Right lobe of liver (tissue), 6 donors: ENCODE data around the gene SMCR8. TPM values are rescaled to one million over a fixed set of nuclear protein-coding genes. Genes with fewer than 3 reads are reported as not detected.
"Not testable (repeated sequence)": the region's sequence is repeated elsewhere in the genome, so short reads cannot be mapped to it uniquely, and the experiment has no call there.

Experiments used
- ATAC-seq, 4 donors: fragments of 200-7000 bp; cut with Tn5 transposase; one replicate each; pipeline ENCODE4 v1.9.1; 2020; ENCODE audit warnings: mild to moderate bottlenecking in 4 of 4, moderate library complexity in 4 of 4
- DNase-seq, 3 donors: peaks; one replicate each; pipeline ENCODE4 v3.0.0-alpha.2; 2020
- H3K27ac ChIP-seq, 3 donors: fragments of 200-600 bp; one replicate each; pipeline ENCODE4 v1.8.0; 2022
- H3K27me3 ChIP-seq, 2 donors: fragments of 200-600 bp; one replicate each; pipeline ENCODE4 v1.8.0; 2022
- H3K36me3 ChIP-seq, 4 donors: fragments of 200-600 bp; sonication (generic) in 1 of 4; one replicate each; pipeline versions ENCODE4 v1.5.1 to v1.8.0; 2017 to 2022; ENCODE audit warnings: control low read depth in 1 of 4
- H3K4me1 ChIP-seq, 4 donors: fragments of 200-600 bp; sonication (generic) in 1 of 4; one replicate each; pipeline versions ENCODE4 v1.5.1 to v1.8.0; 2017 to 2022; ENCODE audit warnings: control low read depth in 1 of 4
- H3K4me3 ChIP-seq, 3 donors: fragments of 200-600 bp; one replicate each; pipeline ENCODE4 v1.8.0; 2022
- H3K9me3 ChIP-seq, 4 donors: fragments of 200-600 bp; sonication (generic) in 1 of 4; one replicate each; pipeline versions ENCODE4 v1.5.1 to v1.8.0; 2017 to 2022; ENCODE audit warnings: control low read depth in 1 of 4
- POLR2A ChIP-seq: fragments of 450-650 bp; IDR thresholded peaks from one replicate; pipeline ENCODE4 v1.6.1; 2017; ENCODE audit warnings: antibody characterized with exemption, mild to moderate bottlenecking
- WGBS: methylation state at CpG from one replicate; pipeline ENCODE4 v1.1.6; 2018; ENCODE audit warnings: low coverage, low lambda C conversion rate; ENCODE audit not compliant: insufficient coverage; ENCODE audit errors: missing lambda C conversion rate; 5-methylcytosine and 5-hydroxymethylcytosine counted together
- intact Hi-C, 2 donors: fragments of 100-400 bp; cut with DNase I; formaldehyde crosslinking; loops; one replicate each; pipeline versions ENCODE4 v1.11.2 to v1.14.1; 2022
- total RNA-seq, 6 experiments: library from RNA; depleted of rRNA in 2 of 6; stranded (reverse); fragments of >200 nt in 2 of 6; fragmentation: NEBNext Ultra II Directional in 3 of 6; extraction: Animal tissue kit (Norgen Biotek cat#: 25700) in 3 of 6; gene quantifications; one replicate each; pipeline versions ENCODE4 v1.1.0 to v1.2.4, GENCODE V29; 2016 to 2023
- TF ChIP-seq, protein P1 (sequence below), 4 donors: fragments of 200-600 bp in 3 of 4; fragments of 450-650 bp in 1 of 4; IDR thresholded peaks; one replicate each; pipeline versions ENCODE4 v1.5.1 to v1.8.0; 2016 to 2022; ENCODE audit warnings: antibody characterized with exemption in 4 of 4, mild to moderate bottlenecking in 2 of 4
- donor health status: DM: no; HTN: yes; CAD: no.
- donor health status: DM: no; HTN: no; CAD: no.
- donor health status: DM: no; HTN: no; CAD: no.
- donor health status: DM: no; HTN: yes; CAD: no.
- donor health status: DM: no; HTN: yes; CAD: no.

SMCR8 gene
- total RNA-seq, 6 experiments from 2014 or later: 4.2 to 7.9 (median 6.4) TPM

DNA sequence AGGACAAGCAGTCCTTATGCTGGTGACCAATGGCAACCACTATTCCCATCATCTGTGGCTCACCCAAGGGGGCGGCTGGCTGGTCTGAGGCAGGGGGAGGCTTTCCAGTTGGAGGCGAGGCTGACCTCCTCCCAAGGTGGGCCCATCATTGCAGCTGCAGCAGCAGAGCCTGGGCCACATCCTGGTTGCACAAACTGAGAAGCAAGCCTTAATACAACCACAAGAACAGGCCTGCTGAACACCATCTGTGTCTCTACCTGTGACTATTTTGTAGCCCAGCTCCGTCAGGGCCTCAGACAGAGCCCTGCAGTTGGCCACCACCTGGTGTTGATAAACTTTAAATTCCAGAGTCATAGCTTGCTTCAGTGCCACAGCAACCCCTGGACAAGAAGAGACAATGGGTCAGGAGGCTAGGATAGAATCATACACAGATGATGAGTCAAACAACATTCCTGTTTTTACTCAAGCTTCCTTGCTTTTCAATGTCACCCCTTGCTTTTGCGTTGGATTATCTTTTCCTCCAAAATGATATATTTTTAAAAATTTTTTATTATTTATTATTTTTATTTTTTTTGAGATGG is 17.9 kb downstream of the SMCR8 start:
- no peak overlapping the region for H3K27ac ChIP-seq
- 92% methylated on average over 2 of the region's 4 CpGs for WGBS
- H3K9me3 ChIP-seq: no peaks in the 10 kb centered on the region
- intact Hi-C loops: no loop called here
- DNase-seq (no peak), ATAC-seq (no peak)
- no peaks in the 10 kb centered on the region for H3K4me1 ChIP-seq
- no peak for TF ChIP-seq POLR2A
- TF ChIP-seq, protein P1, sequence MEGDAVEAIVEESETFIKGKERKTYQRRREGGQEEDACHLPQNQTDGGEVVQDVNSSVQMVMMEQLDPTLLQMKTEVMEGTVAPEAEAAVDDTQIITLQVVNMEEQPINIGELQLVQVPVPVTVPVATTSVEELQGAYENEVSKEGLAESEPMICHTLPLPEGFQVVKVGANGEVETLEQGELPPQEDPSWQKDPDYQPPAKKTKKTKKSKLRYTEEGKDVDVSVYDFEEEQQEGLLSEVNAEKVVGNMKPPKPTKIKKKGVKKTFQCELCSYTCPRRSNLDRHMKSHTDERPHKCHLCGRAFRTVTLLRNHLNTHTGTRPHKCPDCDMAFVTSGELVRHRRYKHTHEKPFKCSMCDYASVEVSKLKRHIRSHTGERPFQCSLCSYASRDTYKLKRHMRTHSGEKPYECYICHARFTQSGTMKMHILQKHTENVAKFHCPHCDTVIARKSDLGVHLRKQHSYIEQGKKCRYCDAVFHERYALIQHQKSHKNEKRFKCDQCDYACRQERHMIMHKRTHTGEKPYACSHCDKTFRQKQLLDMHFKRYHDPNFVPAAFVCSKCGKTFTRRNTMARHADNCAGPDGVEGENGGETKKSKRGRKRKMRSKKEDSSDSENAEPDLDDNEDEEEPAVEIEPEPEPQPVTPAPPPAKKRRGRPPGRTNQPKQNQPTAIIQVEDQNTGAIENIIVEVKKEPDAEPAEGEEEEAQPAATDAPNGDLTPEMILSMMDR (IDR thresholded peaks at IDR 0.05): no peak
- no peaks in the 10 kb centered on the region for H3K27me3 ChIP-seq
- H3K4me3 ChIP-seq: no peak overlapping the region
- peaks cover 9 to 93% (median 54%) of the 10 kb centered on the region in 4 donors for H3K36me3 ChIP-seq

DNA sequence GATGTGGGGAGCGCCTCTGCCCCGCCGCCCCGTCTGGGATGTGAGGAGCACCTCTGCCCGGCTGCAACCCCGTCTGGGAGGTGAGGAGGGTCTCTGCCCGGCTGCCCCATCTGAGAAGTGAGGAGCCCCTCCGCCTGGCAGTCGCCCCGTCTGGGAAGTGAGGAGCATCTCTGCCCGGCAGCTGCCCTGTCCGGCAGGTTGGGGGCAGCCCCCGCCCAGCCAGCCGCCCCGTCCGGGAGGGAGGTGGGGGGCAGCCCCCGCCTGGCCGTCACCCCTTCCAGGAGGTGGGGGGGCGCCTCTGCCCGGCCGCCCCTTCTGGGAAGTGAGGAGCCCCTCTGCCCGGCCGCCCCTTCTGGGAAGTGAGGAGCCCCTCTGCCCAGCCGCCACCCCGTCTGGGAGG is 23.1 kb downstream of the SMCR8 start:
- H3K4me3 ChIP-seq, DNase-seq, intact Hi-C loops, H3K27ac ChIP-seq, ATAC-seq, H3K9me3 ChIP-seq, H3K27me3 ChIP-seq: not testable (repeated sequence)
- Histone ChIP-seq H3K4me1 (peaks cover 0 to 11% (median 0%) of the 10 kb centered on the region in 4 donors), H3K36me3 (peaks cover 0 to 87% (median 45%) of the 10 kb centered on the region in 4 donors)
- 80% methylated on average over 1 of the region's 25 CpGs for WGBS

DNA sequence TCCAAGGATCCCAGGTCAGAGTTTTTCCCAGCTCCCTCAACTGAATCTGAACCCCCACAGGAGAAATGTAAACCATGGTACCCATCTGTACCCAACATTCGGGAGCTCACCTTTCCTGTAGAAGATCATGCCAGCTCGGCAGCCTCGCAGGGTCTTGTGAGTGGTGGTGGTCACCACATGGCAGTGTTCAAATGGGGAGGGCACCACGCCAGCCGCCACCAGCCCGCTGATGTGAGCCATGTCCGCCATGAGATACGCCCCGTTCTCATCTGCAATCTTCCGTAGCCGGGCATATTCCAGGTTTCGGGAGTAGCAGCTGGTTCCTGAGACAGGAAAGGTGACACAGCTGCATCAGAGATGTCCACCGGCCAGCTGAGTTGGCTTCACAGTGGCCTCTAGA is 24.8 kb downstream of the SMCR8 start:
- Histone ChIP-seq H3K4me3 (no peak overlapping the region), H3K27ac (no peak overlapping the region), H3K9me3 (no peaks in the 10 kb centered on the region), H3K4me1 (peaks cover 0 to 11% (median 0%) of the 10 kb centered on the region in 4 donors), H3K36me3 (peaks cover 0 to 87% (median 41%) of the 10 kb centered on the region in 4 donors), H3K27me3 (no peaks in the 10 kb centered on the region)
- DNase-seq: no peak
- intact Hi-C loops: no loop called here
- TF ChIP-seq, protein P1 (IDR thresholded peaks at IDR 0.05): no peak
- TF ChIP-seq POLR2A: no peak
- WGBS: no CpG with 5 or more reads among the region's 13 CpGs
- no peak for ATAC-seq

DNA sequence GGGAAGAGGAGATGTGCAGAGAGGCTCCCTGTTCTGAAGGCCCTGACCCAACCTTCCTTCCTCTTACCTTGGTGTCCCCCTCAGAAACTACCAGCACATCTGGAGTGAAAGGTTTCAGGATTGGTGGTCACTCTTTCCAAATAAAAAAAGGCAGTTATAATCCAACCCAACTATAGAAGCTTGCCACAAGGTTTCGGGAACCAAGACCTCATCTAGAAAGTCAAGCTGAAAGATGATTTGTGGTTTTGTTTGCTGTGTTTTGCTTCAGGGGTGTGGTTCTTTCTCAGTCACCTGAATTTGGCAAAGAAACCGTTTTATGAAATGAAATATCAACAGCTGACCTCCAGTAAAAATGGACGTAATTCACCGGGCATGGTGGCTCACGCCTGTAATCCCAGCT is 28.9 kb downstream of the SMCR8 start:
- intact Hi-C loops: no loop called here
- Histone ChIP-seq H3K27me3 (no peaks in the 10 kb centered on the region), H3K36me3 (peaks cover 0 to 100% (median 53%) of the 10 kb centered on the region in 4 donors), H3K27ac (no peak overlapping the region), H3K4me1 (peaks cover 0 to 17% (median 0%) of the 10 kb centered on the region in 4 donors), H3K9me3 (no peaks in the 10 kb centered on the region), H3K4me3 (no peak overlapping the region)
- ATAC-seq (no peak), DNase-seq (no peak)
- TF ChIP-seq, protein P1 (IDR thresholded peaks at IDR 0.05): no peak
- TF ChIP-seq POLR2A: no peak
- 76% methylated on average over 5 of the region's 5 CpGs for WGBS

DNA sequence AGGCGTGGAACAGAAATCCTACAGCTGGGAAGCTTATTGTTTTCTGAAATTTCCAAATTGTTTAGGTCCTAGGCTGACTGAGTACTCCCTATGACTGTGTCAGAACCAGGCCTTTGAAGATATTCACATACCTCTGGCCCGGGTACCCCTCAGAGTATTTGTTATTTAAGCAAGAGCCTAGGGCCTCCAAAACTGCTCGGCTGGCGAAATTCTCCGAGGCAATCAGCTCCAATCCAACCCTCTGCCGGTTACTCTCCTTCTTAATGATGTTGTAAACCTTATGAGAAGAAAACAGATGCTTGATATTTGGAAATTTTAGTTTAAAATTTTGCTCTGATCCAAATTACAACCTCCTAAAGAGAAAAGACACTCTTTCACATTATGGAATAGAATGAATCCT is 38.4 kb downstream of the SMCR8 start:
- Histone ChIP-seq H3K36me3 (peaks cover 0 to 68% (median 33%) of the 10 kb centered on the region in 4 donors), H3K4me1 (peaks cover 0 to 25% (median 5%) of the 10 kb centered on the region in 4 donors), H3K27ac (peak overlapping the region in 1 of 3 donors; percentile 14), H3K27me3 (no peaks in the 10 kb centered on the region), H3K9me3 (no peaks in the 10 kb centered on the region), H3K4me3 (no peak overlapping the region)
- 76% methylated on average over 6 of the region's 6 CpGs for WGBS
- no peak for DNase-seq
- no peak for ATAC-seq
- intact Hi-C loops: no loop called here
- no peak for TF ChIP-seq POLR2A
- TF ChIP-seq, protein P1 (IDR thresholded peaks at IDR 0.05): no peak
